GM18909 (cell line): ENCODE results near the gene BAIAP2.

Source experiments
- ATAC-seq: cut with Tn5 transposase; IDR thresholded peaks from one replicate; pipeline ENCODE4 v1.9.1; 2021; ENCODE audit warnings: mild to moderate bottlenecking; ENCODE audit not compliant: unreplicated experiment, poor library complexity

The BAIAP2 gene

GRCh38 chr17:81164371-81165245 is 129.7 kb downstream of the BAIAP2 start:
- no peak for ATAC-seq

DNA sequence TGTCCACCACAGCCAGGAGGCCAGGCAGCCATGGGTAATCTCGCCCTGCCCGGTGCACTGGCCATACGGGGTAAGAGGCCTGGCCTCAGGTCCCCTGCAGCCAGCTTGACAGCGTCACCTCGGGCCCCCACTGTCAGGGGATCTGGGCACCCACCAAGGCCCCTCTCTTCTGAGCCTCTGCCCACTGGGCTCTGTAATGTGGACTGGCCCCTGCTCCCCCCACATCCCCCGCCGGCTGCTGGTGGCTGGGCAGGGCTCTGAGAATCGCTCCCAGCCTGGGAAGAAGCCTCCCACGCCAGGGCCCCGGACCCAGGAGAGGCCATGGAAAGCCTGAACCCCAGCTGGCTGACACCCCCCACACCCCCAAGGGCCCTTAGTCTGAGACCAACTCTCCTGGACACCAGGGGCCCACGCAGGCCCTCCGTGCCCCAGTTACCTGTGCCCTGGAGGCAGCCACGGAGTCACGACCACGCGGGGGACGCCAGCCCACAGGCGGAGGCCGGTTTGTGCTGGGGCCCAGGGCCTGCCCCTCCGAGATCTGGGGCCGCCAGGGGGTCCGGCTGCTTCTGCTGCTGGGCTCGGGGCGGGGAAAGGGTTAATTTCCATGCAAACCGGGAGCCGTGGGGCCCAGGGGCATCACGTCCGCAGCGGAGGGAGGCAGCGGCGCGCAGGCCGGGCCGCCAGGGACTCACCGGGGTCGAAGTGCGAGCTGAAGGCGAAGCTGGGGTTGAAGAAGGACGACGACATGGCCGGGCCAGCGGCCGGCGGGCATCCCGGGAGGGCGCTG is 130.5 kb downstream of the BAIAP2 start, which contains the start of gene PVALEF:
Gene PVALEF (plus strand): TSS at position 262 of the 787 bp plus-strand sequence. CDS start 15,720 bp downstream, outside the sequence.
- no peak for ATAC-seq

- ATAC-seq = no peak
Observed at GRCh38 chr17:81166033-81166492, 131.1 kb downstream of the BAIAP2 start, which contains the start of gene AATK. TSS of gene AATK (minus strand) at chr17:81166221. CDS start at chr17:81165992, 229 bp downstream.
